ENCODE measurements around the gene UBC.
A peak's percentile ranks its signal among the peaks of the same experiment; 100 is the strongest.
"Not testable (repeated sequence)": the region's sequence is repeated elsewhere in the genome, so short reads cannot be mapped to it uniquely, and the experiment has no call there.

Gene UBC

GRCh38 chr12:124938108-124938507 lies 23.7 kb upstream of the UBC start:
- no peak for DNase-seq (ENCODE audit: extremely low read depth in 1 of 2, low read depth in 1 of 2)

GRCh38 chr12:124931528-124931927 lies 17.1 kb upstream of the UBC start:
- not testable (repeated sequence) for DNase-seq (ENCODE audit: extremely low read depth in 1 of 2, low read depth in 1 of 2)

GRCh38 chr12:124930586-124930985 lies 16.1 kb upstream of the UBC start:
- DNase-seq (ENCODE audit: extremely low read depth in 1 of 2, low read depth in 1 of 2), result no peak

GRCh38 chr12:124929649-124930419 lies 15.4 kb upstream of the UBC start:
- DNase-seq (ENCODE audit: extremely low read depth in 1 of 2, low read depth in 1 of 2), result no peak

- DNase-seq (ENCODE audit: extremely low read depth in 1 of 2, low read depth in 1 of 2), result no peak
These were observed 14.6 kb upstream of the UBC start for GRCh38 chr12:124928912-124929530.

- no peak for DNase-seq (ENCODE audit: extremely low read depth in 1 of 2, low read depth in 1 of 2)
These were observed 13.9 kb upstream of the UBC start for GRCh38 chr12:124928095-124928911.

GRCh38 chr12:124927201-124928094 lies 13.0 kb upstream of the UBC start:
- DNase-seq (ENCODE audit: extremely low read depth in 1 of 2, low read depth in 1 of 2), result peak; percentile 83 to 86

GRCh38 chr12:124925782-124926181 lies 11.3 kb upstream of the UBC start:
- not testable (repeated sequence) for DNase-seq (ENCODE audit: extremely low read depth in 1 of 2, low read depth in 1 of 2)

GRCh38 chr12:124925117-124925516 lies 10.7 kb upstream of the UBC start:
- DNase-seq (ENCODE audit: extremely low read depth in 1 of 2, low read depth in 1 of 2), result no peak

GRCh38 chr12:124923905-124924734 lies 9.7 kb upstream of the UBC start:
- DNase-seq (ENCODE audit: extremely low read depth in 1 of 2, low read depth in 1 of 2), result no peak

- DNase-seq (ENCODE audit: extremely low read depth in 1 of 2, low read depth in 1 of 2), result peak; percentile 71 to 93
These were observed 7.0 kb upstream of the UBC start for GRCh38 chr12:124921200-124922031.

- DNase-seq (ENCODE audit: extremely low read depth in 1 of 2, low read depth in 1 of 2), result no peak
These were observed 6.0 kb upstream of the UBC start for GRCh38 chr12:124920353-124920935.

GRCh38 chr12:124919521-124920352 lies 5.3 kb upstream of the UBC start:
- DNase-seq (ENCODE audit: extremely low read depth in 1 of 2, low read depth in 1 of 2), result peak in 1 of 2 donors; percentile 53

GRCh38 chr12:124918622-124918988 lies 4.2 kb upstream of the UBC start:
- not testable (repeated sequence) for DNase-seq (ENCODE audit: extremely low read depth in 1 of 2, low read depth in 1 of 2)

- DNase-seq (ENCODE audit: extremely low read depth in 1 of 2, low read depth in 1 of 2), result no peak
These were observed 3.6 kb upstream of the UBC start for GRCh38 chr12:124917841-124918621.

- DNase-seq (ENCODE audit: extremely low read depth in 1 of 2, low read depth in 1 of 2), result peak; percentile 82 to 95
These were observed 2.8 kb upstream of the UBC start for GRCh38 chr12:124917135-124917840.
